Measurements from ENCODE around the gene EIF4A3. TPM values are rescaled to one million over a fixed set of nuclear protein-coding genes. Genes with fewer than 3 reads are reported as not detected.

Gene EIF4A3
- total and polyA plus RNA-seq, 10 of the 15 experiments (the other 5 are each of a cell fraction or from before 2014, with no cell fraction given), result 53.3 to 225 (median 103) TPM

- no peak for TF ChIP-seq ZBED1 (IDR thresholded peaks at IDR 0.05; ENCODE audit: borderline replicate concordance)
Observed at GRCh38 chr17:80191192-80191591, 44.3 kb upstream of the EIF4A3 start (continued).

- BruUV-seq (replicated peaks), result no TSS peak
- in situ Hi-C loops (cut with MboI) (no loop called here), intact Hi-C loops (cut with micrococcal nuclease; ENCODE audit: unreplicated experiment) (loop anchor here (10.0 kb wide), 2 partner anchors 144 to 174 kb away; no protein-coding TSS in a partner anchor)
- SMC1A ChIA-PET (ENCODE audit: uncharacterized antibody, unreplicated experiment), result no interaction called here
- H2AFZ ChIP-seq (ENCODE audit: control insufficient read depth, low read depth, low read length), result no peak overlapping the region
- CTCF ChIA-PET, result interaction anchor here (0.6 kb wide), 1 partner anchor 238 kb away, joined by 4 read pairs; no protein-coding TSS in a partner anchor
- H3K27me3 ChIP-seq (replicated peaks in 1 of 2; ENCODE audit: control insufficient read depth in 2 of 2, insufficient read depth in 2 of 2, low read length in 1 of 2), result no peaks in the 10 kb centered on the region; a peak in 1 of 4 replicates
- no peak overlapping the region for H3K27ac ChIP-seq (ENCODE audit: control insufficient read depth, insufficient read depth)
- WGBS (ENCODE audit: insufficient coverage, insufficient replicate concordance, low lambda C conversion rate, missing lambda C conversion rate), result 58% methylated on average over 10 of the region's 10 CpGs
- H3K4me3 ChIP-seq, result no peak overlapping the region
- ATAC-seq (no peak), FAIRE-seq (no peak), DNase-seq (ENCODE audit: low read depth, low spot score) (no peak)
- H4K20me1 ChIP-seq (ENCODE audit: control insufficient read depth, insufficient read depth), result no peaks in the 10 kb centered on the region
- RAD21 ChIA-PET (ENCODE audit: unreplicated experiment), result no interaction called here
- H3K9ac ChIP-seq (ENCODE audit: control insufficient read depth, insufficient read depth, low read length), result no peak overlapping the region
- POLR2A ChIA-PET, result no interaction called here
- no peaks in the 10 kb centered on the region for H3K4me1 ChIP-seq (ENCODE audit: control insufficient read depth, insufficient read depth, low read length)
- H3K36me3 ChIP-seq (ENCODE audit: control insufficient read depth in 2 of 2, insufficient read depth in 2 of 2, low read length in 1 of 2), result no peaks in the 10 kb centered on the region
- TF ChIP-seq SREBF2 (IDR thresholded peaks at IDR 0.05; ENCODE audit: low read length) (no peak), CBFB (IDR thresholded peaks at IDR 0.05; ENCODE audit: low read depth) (no peak), IKZF2 (IDR thresholded peaks at IDR 0.05) (no peak), CBX3 (IDR thresholded peaks at IDR 0.05; ENCODE audit: borderline replicate concordance, low read depth) (no peak), EP300 (IDR thresholded peaks at IDR 0.05; ENCODE audit: borderline replicate concordance in 1 of 2, control insufficient read depth in 1 of 2, low read depth in 2 of 2, low read length in 2 of 2) (no peak), ZNF217 (IDR thresholded peaks at IDR 0.05) (no peak), FOXK2 (IDR thresholded peaks at IDR 0.05) (no peak), HCFC1 (IDR thresholded peaks at IDR 0.05; ENCODE audit: low read length) (no peak), MYC (IDR thresholded peaks at IDR 0.05; ENCODE audit: insufficient read depth, insufficient read length, insufficient replicate concordance, low read length, severe bottlenecking) (no peak), ZBED1 (IDR thresholded peaks at IDR 0.05; ENCODE audit: borderline replicate concordance) (no peak), SUZ12 (IDR thresholded peaks at IDR 0.05; ENCODE audit: unreplicated experiment) (no peak), STAT3 (IDR thresholded peaks at IDR 0.05; ENCODE audit: low read depth, low read length) (no peak), RFX5 (IDR thresholded peaks at IDR 0.05; ENCODE audit: low read depth, low read length) (no peak), GATAD2B (conservative IDR thresholded peaks at IDR 0.05; ENCODE audit: low read depth) (no peak), EGR1 (IDR thresholded peaks at IDR 0.05; ENCODE audit: borderline replicate concordance in 1 of 2, low read depth in 2 of 2, low read length in 2 of 2) (no peak)
- TF ChIP-seq, protein P1, sequence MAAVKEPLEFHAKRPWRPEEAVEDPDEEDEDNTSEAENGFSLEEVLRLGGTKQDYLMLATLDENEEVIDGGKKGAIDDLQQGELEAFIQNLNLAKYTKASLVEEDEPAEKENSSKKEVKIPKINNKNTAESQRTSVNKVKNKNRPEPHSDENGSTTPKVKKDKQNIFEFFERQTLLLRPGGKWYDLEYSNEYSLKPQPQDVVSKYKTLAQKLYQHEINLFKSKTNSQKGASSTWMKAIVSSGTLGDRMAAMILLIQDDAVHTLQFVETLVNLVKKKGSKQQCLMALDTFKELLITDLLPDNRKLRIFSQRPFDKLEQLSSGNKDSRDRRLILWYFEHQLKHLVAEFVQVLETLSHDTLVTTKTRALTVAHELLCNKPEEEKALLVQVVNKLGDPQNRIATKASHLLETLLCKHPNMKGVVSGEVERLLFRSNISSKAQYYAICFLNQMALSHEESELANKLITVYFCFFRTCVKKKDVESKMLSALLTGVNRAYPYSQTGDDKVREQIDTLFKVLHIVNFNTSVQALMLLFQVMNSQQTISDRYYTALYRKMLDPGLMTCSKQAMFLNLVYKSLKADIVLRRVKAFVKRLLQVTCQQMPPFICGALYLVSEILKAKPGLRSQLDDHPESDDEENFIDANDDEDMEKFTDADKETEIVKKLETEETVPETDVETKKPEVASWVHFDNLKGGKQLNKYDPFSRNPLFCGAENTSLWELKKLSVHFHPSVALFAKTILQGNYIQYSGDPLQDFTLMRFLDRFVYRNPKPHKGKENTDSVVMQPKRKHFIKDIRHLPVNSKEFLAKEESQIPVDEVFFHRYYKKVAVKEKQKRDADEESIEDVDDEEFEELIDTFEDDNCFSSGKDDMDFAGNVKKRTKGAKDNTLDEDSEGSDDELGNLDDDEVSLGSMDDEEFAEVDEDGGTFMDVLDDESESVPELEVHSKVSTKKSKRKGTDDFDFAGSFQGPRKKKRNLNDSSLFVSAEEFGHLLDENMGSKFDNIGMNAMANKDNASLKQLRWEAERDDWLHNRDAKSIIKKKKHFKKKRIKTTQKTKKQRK (IDR thresholded peaks at IDR 0.05; ENCODE audit: low read depth, low read length), result no peak
- H3K79me2 ChIP-seq (ENCODE audit: control insufficient read depth, insufficient read depth, low read length), result no peaks in the 10 kb centered on the region
- H3K4me2 ChIP-seq (ENCODE audit: control insufficient read depth, insufficient read depth), result no peak overlapping the region
- peaks cover 2% of the 10 kb centered on the region; the same call in 1 of the 3 replicates for H3K9me3 ChIP-seq (replicated peaks; ENCODE audit: control insufficient read depth, insufficient read depth, low read length)
Observed at GRCh38 chr17:80190716-80191115, 43.8 kb upstream of the EIF4A3 start.
